CD14-positive monocyte (primary cell): ENCODE data around the gene ARNT2. TPM values are rescaled to one million over a fixed set of nuclear protein-coding genes. Genes with fewer than 3 reads are reported as not detected.

Experiments used
- DNase-seq, 3 donors: peaks; one replicate each; pipeline ENCODE4 v3.0.0-alpha.2; 2011 to 2022
- H2AFZ ChIP-seq: 2 replicates; pipeline ENCODE4 v1.6.0; 2012; ENCODE audit warnings: mild to moderate bottlenecking, low read depth, low read length, inconsistent platforms; ENCODE audit not compliant: insufficient read depth, poor library complexity, severe bottlenecking
- H3K27ac ChIP-seq, 2 donors: 1 replicate in 1 of 2; 2 replicates in 1 of 2; pipeline ENCODE4 v1.5.1; 2012 to 2013; ENCODE audit warnings: low read length in 2 of 2, control low read depth in 1 of 2, inconsistent platforms in 1 of 2, low read depth in 1 of 2, mild to moderate bottlenecking in 1 of 2
- H3K27me3 ChIP-seq, 2 donors: one replicate each; pipeline versions ENCODE4 v1.6.0 to v1.6.1; 2011 to 2013; ENCODE audit warnings: low read length in 2 of 2; ENCODE audit not compliant: control insufficient read depth in 2 of 2, insufficient read depth in 2 of 2
- H3K36me3 ChIP-seq, 2 donors: replicated peaks in 1 of 2; 1 replicate in 1 of 2; 2 replicates in 1 of 2; pipeline versions ENCODE4 v1.5.1 to v1.6.1; 2012 to 2013; ENCODE audit warnings: low read length in 2 of 2, control low read depth in 1 of 2, inconsistent platforms in 1 of 2, mild to moderate bottlenecking in 1 of 2; ENCODE audit not compliant: insufficient read depth in 2 of 2, control insufficient read depth in 1 of 2
- H3K4me1 ChIP-seq, 2 donors: 1 replicate in 1 of 2; 2 replicates in 1 of 2; pipeline versions ENCODE4 v1.5.1 to v1.6.1; 2012 to 2013; ENCODE audit warnings: low read length in 2 of 2, control low read depth in 1 of 2, inconsistent platforms in 1 of 2, mild to moderate bottlenecking in 1 of 2, moderate library complexity in 1 of 2; ENCODE audit not compliant: insufficient read depth in 2 of 2, control insufficient read depth in 1 of 2
- H3K4me2 ChIP-seq: replicated peaks from 2 replicates; pipeline ENCODE3; 2012; ENCODE audit warnings: low read length, moderate library complexity, mild to moderate bottlenecking; ENCODE audit not compliant: poor library complexity, severe bottlenecking; ENCODE audit errors: extremely low read depth
- H3K4me3 ChIP-seq, 3 experiments: fragments of 200-600 bp in 1 of 3; sonication (generic) in 1 of 3; replicated peaks in 1 of 3; 1 replicate in 2 of 3; 2 replicates in 1 of 3; pipeline ENCODE4 v1.5.1; 2011 to 2013; ENCODE audit warnings: low read length in 3 of 3, mild to moderate bottlenecking in 3 of 3, control low read depth in 2 of 3, low read depth in 2 of 3, inconsistent platforms in 1 of 3, moderate library complexity in 1 of 3
- H3K79me2 ChIP-seq: 2 replicates; pipeline ENCODE4 v1.6.0; 2012; ENCODE audit warnings: mild to moderate bottlenecking, control low read depth, inconsistent platforms, low read length, moderate library complexity; ENCODE audit not compliant: insufficient read depth
- H3K9ac ChIP-seq: 2 replicates; pipeline ENCODE4 v1.6.0; 2017; ENCODE audit warnings: low read length, mild to moderate bottlenecking; ENCODE audit not compliant: insufficient read depth, poor library complexity, severe bottlenecking
- H3K9me3 ChIP-seq, 2 donors: replicated peaks in 1 of 2; 1 replicate in 1 of 2; 2 replicates in 1 of 2; pipeline versions ENCODE4 v1.5.1 to v1.6.1; 2012 to 2013; ENCODE audit warnings: low read length in 2 of 2, control low read depth in 1 of 2; ENCODE audit not compliant: control insufficient read depth in 1 of 2, insufficient read depth in 1 of 2
- H4K20me1 ChIP-seq: 2 replicates; pipeline ENCODE4 v1.6.0; 2012; ENCODE audit warnings: mild to moderate bottlenecking, low read length, control low read depth, moderate library complexity; ENCODE audit not compliant: insufficient read depth
- H3K27ac Mint-ChIP-seq, 7 donors: one replicate each; pipeline ENCODE4 v1.8.0; 2020; ENCODE audit warnings: mild to moderate bottlenecking in 7 of 7, mixed read lengths in 7 of 7, moderate library complexity in 6 of 7, inconsistent platforms in 2 of 7
- H3K27me3 Mint-ChIP-seq, 3 donors: one replicate each; pipeline ENCODE4 v1.8.0; 2021 to 2022; ENCODE audit warnings: low read depth in 3 of 3, mild to moderate bottlenecking in 3 of 3, mixed read lengths in 3 of 3, moderate library complexity in 3 of 3, inconsistent platforms in 1 of 3
- H3K36me3 Mint-ChIP-seq, 2 donors: one replicate each; pipeline ENCODE4 v1.8.0; 2020; ENCODE audit warnings: mixed read lengths in 2 of 2, inconsistent platforms in 1 of 2, mild to moderate bottlenecking in 1 of 2
- H3K4me1 Mint-ChIP-seq: one replicate; pipeline ENCODE4 v1.8.0; 2020; ENCODE audit warnings: mild to moderate bottlenecking, mixed read lengths
- H3K4me3 Mint-ChIP-seq, 2 donors: one replicate each; pipeline ENCODE4 v1.8.0; 2020; ENCODE audit warnings: mild to moderate bottlenecking in 2 of 2, mixed read lengths in 2 of 2, moderate library complexity in 1 of 2
- H3K9me3 Mint-ChIP-seq, 7 donors: one replicate each; pipeline ENCODE4 v1.8.0; 2020 to 2022; ENCODE audit warnings: mixed read lengths in 7 of 7, mild to moderate bottlenecking in 6 of 7, moderate library complexity in 6 of 7, inconsistent platforms in 2 of 7
- WGBS: methylation state at CpG from one replicate; pipeline ENCODE4 v1.1.5; 2013; ENCODE audit warnings: missing lambda C conversion rate; ENCODE audit not compliant: insufficient coverage; 5-methylcytosine and 5-hydroxymethylcytosine counted together
- intact Hi-C, 2 donors: fragments of 100-400 bp; cut with micrococcal nuclease; formaldehyde crosslinking; loops; one replicate each; pipeline versions ENCODE4 v1.15.0 to v1.15.1; 2023
- polyA plus RNA-seq, 3 donors: library from polyadenylated mRNA; depleted of rRNA in 1 of 3; unstranded in 2 of 3; stranded (reverse) in 1 of 3; fragments of 300-500 nt in 2 of 3; fragments of >200 nt in 1 of 3; fragmentation: Illumina TruSeq in 2 of 3; gene quantifications; 1 replicate in 2 of 3; 2 replicates in 1 of 3; pipeline ENCODE4 v1.2.3, GENCODE V29; 2012 to 2021
- TF ChIP-seq, protein P1 (sequence below): fragments of 200-600 bp; IDR thresholded peaks from one replicate; pipeline ENCODE4 v1.8.0; 2022; ENCODE audit warnings: antibody characterized with exemption, mild to moderate bottlenecking

Gene ARNT2
- polyA plus RNA-seq, 3 donors: not detected

DNA sequence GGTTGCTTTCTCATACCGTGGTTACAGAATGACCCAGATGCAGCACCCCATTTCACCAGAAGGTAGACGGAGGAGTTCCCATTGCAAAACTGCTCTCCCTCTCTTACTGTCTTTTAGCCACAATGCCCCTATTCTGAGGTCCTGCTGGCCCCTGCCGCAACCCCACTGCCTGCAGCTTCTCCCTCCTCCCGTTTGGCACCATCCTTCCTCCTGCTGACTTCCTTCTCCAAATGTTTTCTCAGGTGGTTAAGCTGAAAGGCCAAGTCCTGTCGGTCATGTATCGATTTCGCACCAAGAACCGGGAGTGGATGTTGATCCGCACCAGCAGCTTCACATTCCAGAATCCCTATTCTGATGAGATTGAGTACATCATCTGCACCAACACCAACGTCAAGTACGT is 158.7 kb downstream of the ARNT2 start:
- Histone ChIP-seq H3K27ac (no peak overlapping the region), H4K20me1 (no peaks in the 10 kb centered on the region), H3K4me3 (no peak overlapping the region), H2AFZ (no peak overlapping the region), H3K9me3 (no peaks in the 10 kb centered on the region), H3K27me3 (no peaks in the 10 kb centered on the region), H3K4me2 (no peak overlapping the region), H3K4me1 (no peaks in the 10 kb centered on the region), H3K9ac (no peak overlapping the region), H3K79me2 (no peaks in the 10 kb centered on the region), H3K36me3 (no peaks in the 10 kb centered on the region)
- Mint-ChIP-seq H3K4me1 (peaks cover 3% of the 10 kb centered on the region), H3K9me3 (peaks cover 0 to 3% (median 0%) of the 10 kb centered on the region in 7 donors), H3K4me3 (no peak overlapping the region), H3K27me3 (peaks cover 6 to 12% (median 9%) of the 10 kb centered on the region in 3 donors), H3K27ac (no peak overlapping the region), H3K36me3 (no peaks in the 10 kb centered on the region)
- TF ChIP-seq, protein P1, sequence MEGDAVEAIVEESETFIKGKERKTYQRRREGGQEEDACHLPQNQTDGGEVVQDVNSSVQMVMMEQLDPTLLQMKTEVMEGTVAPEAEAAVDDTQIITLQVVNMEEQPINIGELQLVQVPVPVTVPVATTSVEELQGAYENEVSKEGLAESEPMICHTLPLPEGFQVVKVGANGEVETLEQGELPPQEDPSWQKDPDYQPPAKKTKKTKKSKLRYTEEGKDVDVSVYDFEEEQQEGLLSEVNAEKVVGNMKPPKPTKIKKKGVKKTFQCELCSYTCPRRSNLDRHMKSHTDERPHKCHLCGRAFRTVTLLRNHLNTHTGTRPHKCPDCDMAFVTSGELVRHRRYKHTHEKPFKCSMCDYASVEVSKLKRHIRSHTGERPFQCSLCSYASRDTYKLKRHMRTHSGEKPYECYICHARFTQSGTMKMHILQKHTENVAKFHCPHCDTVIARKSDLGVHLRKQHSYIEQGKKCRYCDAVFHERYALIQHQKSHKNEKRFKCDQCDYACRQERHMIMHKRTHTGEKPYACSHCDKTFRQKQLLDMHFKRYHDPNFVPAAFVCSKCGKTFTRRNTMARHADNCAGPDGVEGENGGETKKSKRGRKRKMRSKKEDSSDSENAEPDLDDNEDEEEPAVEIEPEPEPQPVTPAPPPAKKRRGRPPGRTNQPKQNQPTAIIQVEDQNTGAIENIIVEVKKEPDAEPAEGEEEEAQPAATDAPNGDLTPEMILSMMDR: no peak
- no peak for DNase-seq
- 44% methylated on average over 5 of the region's 11 CpGs for WGBS
- intact Hi-C loops: no loop called here

DNA sequence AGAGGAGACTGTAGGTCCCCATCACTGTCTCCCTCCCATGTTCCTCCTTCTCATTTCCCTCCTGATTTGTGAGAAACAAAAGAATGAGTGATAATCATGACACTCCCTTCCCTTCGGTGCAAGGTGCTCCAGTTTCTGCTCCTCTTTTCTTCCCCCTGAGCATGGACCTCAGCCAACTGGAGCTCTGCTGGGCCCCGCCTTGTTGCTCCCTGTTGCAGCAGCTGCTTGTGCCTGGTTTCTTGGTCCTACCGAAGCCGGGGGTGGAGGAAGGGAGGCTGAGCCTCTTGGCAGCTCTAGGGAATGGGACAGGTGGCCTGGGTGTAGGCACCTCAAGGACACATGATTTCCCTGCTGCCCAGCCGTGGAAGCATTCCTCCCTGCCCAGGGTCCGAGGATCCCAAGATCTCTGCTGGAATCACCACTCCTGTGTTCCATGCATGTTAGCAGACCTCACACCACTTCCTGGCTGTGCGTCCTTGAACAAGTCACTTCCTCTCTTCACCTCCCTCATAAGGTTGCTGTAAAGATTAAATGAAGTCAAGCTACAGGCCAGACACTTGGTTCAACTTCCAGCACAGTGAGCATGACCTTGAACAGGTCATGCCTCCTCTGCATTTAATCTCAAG is 159.3 kb downstream of the ARNT2 start:
- Histone ChIP-seq H3K79me2 (no peaks in the 10 kb centered on the region), H3K9ac (no peak overlapping the region), H3K4me1 (no peaks in the 10 kb centered on the region), H3K4me3 (no peak overlapping the region), H3K9me3 (no peaks in the 10 kb centered on the region), H2AFZ (no peak overlapping the region), H4K20me1 (no peaks in the 10 kb centered on the region), H3K27me3 (no peaks in the 10 kb centered on the region), H3K36me3 (no peaks in the 10 kb centered on the region), H3K4me2 (no peak overlapping the region), H3K27ac (no peak overlapping the region)
- peaks cover 4% of the 10 kb centered on the region for H3K4me1 Mint-ChIP-seq
- WGBS: 86% methylated on average over 5 of the region's 7 CpGs
- no peaks in the 10 kb centered on the region for H3K36me3 Mint-ChIP-seq
- peaks cover 6 to 10% (median 8%) of the 10 kb centered on the region in 3 donors for H3K27me3 Mint-ChIP-seq
- peaks cover 0 to 3% (median 0%) of the 10 kb centered on the region in 7 donors for H3K9me3 Mint-ChIP-seq
- intact Hi-C loops: no loop called here
- H3K27ac Mint-ChIP-seq: no peak overlapping the region
- no peak overlapping the region for H3K4me3 Mint-ChIP-seq
- no peak for DNase-seq
- TF ChIP-seq, protein P1: no peak
